Urinary bladder (tissue), 4 donors: ENCODE measurements around the gene OCLN. TPM values are rescaled to one million over a fixed set of nuclear protein-coding genes. Genes with fewer than 3 reads are reported as not detected.
"Not testable (repeated sequence)": the region's sequence is repeated elsewhere in the genome, so short reads cannot be mapped to it uniquely, and the experiment has no call there.

Source experiments
- DNase-seq: peaks from one replicate; pipeline ENCODE4 v3.0.0-alpha.2; 2015; ENCODE audit errors: extremely low spot score
- H3K27ac ChIP-seq: one replicate; pipeline ENCODE4 v1.5.1; 2013; ENCODE audit warnings: low read depth, mild to moderate bottlenecking, moderate library complexity
- H3K36me3 ChIP-seq: one replicate; pipeline ENCODE4 v1.6.1; 2013; ENCODE audit warnings: mild to moderate bottlenecking, moderate library complexity; ENCODE audit not compliant: insufficient read depth
- H3K4me1 ChIP-seq: one replicate; pipeline ENCODE4 v1.6.1; 2013; ENCODE audit warnings: mild to moderate bottlenecking, moderate library complexity; ENCODE audit not compliant: insufficient read depth
- H3K4me3 ChIP-seq: one replicate; pipeline ENCODE4 v1.5.1; 2013; ENCODE audit warnings: low read depth, low read length
- WGBS: extraction: QIAGEN DNeasy Blood & Tissue Kit; methylation state at CpG from one replicate; pipeline ENCODE4 v1.1.7; 2013; 5-methylcytosine and 5-hydroxymethylcytosine counted together
- polyA plus RNA-seq: library from polyadenylated mRNA; stranded (reverse); fragments of 200-250 nt; gene quantifications from one replicate; pipeline ENCODE4 v1.2.3, GENCODE V29; 2013
- total RNA-seq: library from RNA; depleted of rRNA; stranded (reverse); fragments of >200 nt; gene quantifications from one replicate; pipeline ENCODE4 v1.2.3, GENCODE V29; 2014
- donor health status: healthy with polysubstance abuse.
- donor health status: healthy.

Gene OCLN
- total and polyA plus RNA-seq, 2 donors = 3.0 to 18.2 TPM

DNA sequence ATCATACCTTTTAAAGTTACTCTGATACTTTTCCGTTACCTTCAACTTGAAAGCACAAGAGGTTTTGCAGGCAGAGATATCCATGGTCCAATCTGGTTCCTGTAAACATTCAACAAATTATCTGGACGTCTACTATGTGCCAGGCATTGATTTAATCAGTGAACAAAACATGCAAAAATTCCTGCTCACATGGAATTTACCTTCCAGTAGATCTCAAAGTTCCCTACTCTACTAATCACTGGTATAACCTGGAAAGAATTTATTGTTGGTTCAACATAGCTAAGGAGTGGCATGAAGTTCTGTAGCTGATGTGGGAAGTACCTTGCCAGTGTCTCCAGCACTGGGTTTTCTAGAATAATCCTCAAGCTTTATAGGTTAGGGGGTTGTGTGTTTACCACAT lies 9.8 kb downstream of the OCLN start:
- Histone ChIP-seq H3K4me1 (no peaks in the 10 kb centered on the region), H3K36me3 (peaks cover 2% of the 10 kb centered on the region), H3K4me3 (no peak overlapping the region), H3K27ac (no peak overlapping the region)
- 31% methylated on average over 2 of the region's 2 CpGs for WGBS
- DNase-seq = no peak

DNA sequence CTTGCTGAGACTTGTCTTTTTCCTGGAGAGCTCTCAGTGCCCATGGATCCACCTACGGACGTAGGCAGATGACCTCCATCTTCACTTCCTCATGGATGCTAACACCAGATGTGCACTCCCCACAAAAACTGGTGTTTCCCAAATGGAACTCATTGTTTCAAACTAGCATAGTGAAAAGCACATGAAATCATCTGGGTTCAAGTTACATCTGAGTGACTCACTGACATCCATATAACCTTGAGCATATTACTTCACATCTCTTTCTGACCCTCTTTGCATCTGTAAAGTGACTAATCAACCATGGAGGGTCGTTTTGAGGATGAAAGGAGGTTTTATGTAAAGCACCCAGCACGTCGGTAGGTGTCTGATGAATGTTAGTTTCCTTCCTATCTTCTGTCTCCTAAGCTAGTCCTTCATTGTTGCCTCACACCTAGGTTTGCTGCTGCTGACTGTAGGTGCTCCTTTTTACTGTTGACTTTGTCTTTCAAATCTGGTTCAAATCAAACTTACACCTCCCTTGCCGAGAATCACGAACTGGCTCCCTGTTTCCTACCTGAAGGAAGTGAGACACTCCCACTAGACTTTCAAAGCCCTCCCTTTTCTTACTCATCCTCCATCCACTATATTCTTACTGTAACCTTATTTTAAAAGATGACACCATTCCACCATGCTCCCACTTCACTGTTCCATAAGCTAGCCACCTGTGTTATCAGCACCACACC lies 10.3 kb downstream of the OCLN start:
- Histone ChIP-seq H3K4me3 (no peak overlapping the region), H3K36me3 (peaks cover 2% of the 10 kb centered on the region), H3K27ac (no peak overlapping the region), H3K4me1 (no peaks in the 10 kb centered on the region)
- WGBS = 55% methylated on average over 7 of the region's 7 CpGs
- DNase-seq = no peak

DNA sequence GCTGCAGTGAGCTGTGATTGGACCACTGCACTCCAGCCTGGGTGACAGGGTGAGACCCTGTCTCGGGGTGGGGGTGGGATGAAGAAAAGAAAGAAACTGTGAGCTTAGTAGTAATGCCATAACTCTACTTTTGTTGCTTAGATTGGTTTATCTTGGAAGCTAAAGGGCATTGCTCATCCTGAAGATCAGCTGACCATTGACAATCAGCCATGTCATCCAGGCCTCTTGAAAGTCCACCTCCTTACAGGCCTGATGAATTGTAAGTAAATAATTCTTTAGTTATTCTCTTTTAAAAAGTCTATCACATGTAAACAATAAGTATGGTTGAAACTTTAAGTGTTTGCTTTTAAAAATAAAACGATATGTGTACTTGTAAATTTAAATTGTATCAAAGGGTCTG lies 11.4 kb downstream of the OCLN start:
- no peak for DNase-seq
- 76% methylated on average over 2 of the region's 2 CpGs for WGBS
- H3K27ac ChIP-seq = no peak overlapping the region
- peaks cover 2% of the 10 kb centered on the region for H3K36me3 ChIP-seq
- H3K4me1 ChIP-seq = no peaks in the 10 kb centered on the region
- no peak overlapping the region for H3K4me3 ChIP-seq

DNA sequence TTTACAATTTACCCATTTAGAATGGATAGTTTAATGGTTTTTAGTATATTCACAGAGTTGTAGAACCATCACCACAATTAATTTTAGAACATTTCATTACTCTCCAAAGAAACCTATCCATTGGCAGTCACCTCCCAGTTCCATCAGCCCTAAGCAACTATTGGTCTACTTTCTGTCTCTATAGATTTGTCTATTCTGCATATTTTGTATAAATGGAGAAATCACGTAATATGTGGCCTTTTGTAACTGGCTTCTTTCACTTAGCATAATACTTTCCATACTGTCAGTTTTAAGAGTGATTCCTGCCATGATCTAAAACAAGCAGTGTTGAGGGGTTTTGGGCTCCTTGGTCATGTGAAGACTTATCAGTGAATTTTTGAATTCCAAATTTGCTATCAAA lies 12.7 kb downstream of the OCLN start:
- 92% methylated on average over 1 of the region's 1 CpG for WGBS
- Histone ChIP-seq H3K27ac (no peak overlapping the region), H3K36me3 (peaks cover 2% of the 10 kb centered on the region), H3K4me1 (no peaks in the 10 kb centered on the region), H3K4me3 (no peak overlapping the region)
- DNase-seq = no peak

DNA sequence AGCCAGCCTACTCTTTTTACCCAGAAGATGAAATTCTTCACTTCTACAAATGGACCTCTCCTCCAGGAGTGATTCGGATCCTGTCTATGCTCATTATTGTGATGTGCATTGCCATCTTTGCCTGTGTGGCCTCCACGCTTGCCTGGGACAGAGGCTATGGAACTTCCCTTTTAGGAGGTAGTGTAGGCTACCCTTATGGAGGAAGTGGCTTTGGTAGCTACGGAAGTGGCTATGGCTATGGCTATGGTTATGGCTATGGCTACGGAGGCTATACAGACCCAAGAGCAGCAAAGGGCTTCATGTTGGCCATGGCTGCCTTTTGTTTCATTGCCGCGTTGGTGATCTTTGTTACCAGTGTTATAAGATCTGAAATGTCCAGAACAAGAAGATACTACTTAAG lies 16.6 kb downstream of the OCLN start:
- Histone ChIP-seq H3K36me3 (peaks cover 2% of the 10 kb centered on the region), H3K27ac (no peak overlapping the region), H3K4me1 (no peaks in the 10 kb centered on the region), H3K4me3 (no peak overlapping the region)
- no peak for DNase-seq
- WGBS = 92% methylated on average over 6 of the region's 6 CpGs

DNA sequence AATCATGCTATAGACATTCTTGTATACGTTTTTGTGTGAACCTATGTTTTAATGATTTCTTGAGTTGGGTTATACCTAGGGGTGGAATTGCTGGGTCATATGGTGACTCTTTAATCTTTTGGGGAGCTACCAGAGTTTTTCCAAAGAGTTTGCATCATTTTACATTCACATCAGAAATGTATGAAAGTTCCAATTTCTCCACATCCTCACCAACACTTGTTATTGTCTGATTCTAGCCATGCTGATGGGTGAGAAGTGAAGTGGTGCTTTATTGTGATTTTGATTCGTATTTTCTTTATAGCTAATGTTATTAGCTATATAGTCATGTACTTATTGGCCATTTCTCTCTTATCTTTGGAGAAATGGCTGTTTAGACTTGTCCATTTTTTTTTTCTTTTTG lies 18.1 kb downstream of the OCLN start:
- H3K27ac ChIP-seq = no peak overlapping the region
- H3K4me3 ChIP-seq = no peak overlapping the region
- no peak for DNase-seq
- H3K36me3 ChIP-seq = no peaks in the 10 kb centered on the region
- H3K4me1 ChIP-seq = no peaks in the 10 kb centered on the region
- 80% methylated on average over 2 of the region's 2 CpGs for WGBS

DNA sequence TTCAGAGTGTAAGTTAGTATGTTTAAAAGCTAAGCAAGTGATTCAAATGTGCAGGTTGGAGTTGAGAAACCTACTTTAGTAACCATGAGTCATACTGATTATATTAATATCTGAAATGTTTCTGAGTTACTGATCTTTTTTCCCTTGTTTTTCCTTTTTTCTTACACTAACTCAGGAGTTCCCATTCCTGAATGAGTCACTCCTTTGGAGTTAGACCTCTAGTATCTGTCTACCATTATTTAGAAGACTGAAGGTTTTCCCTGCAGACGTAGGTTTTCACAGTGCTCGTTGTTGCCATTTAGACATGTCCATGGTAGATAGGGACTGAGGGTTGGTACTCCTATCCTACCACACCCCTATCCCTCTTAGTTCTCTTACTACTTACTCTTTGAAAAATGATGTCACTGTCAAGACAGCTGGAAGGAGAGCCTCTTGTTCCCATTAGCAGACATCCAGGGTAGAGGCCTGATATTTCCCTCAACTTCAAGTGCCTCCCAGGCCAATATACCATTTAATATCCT lies 20.2 kb downstream of the OCLN start:
- 88% methylated on average over 2 of the region's 2 CpGs for WGBS
- Histone ChIP-seq H3K36me3 (no peaks in the 10 kb centered on the region), H3K4me1 (no peaks in the 10 kb centered on the region), H3K27ac (no peak overlapping the region), H3K4me3 (no peak overlapping the region)
- DNase-seq = no peak

DNA sequence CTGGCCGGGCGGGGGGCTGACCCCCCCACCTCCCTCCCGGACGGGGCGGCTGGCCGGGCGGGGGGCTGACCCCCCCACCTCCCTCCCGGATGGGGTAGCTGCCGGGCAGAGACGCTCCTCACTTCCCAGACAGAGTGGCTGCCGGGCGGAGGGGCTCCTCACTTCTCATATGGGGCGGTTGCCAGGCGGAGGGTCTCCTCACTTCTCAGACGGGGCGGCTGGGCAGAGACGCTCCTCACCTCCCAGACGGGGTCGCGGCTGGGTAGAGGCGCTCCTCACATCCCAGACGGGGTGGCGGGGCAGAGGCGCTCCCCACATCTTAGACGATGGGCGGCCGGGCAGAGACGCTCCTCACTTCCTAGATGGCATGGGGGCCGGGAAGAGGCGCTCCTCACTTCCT lies 23.0 kb downstream of the OCLN start:
- H3K36me3 ChIP-seq, H3K27ac ChIP-seq, H3K4me1 ChIP-seq, DNase-seq, H3K4me3 ChIP-seq: not testable (repeated sequence)
- WGBS = 96% methylated on average over 23 of the region's 30 CpGs

DNA sequence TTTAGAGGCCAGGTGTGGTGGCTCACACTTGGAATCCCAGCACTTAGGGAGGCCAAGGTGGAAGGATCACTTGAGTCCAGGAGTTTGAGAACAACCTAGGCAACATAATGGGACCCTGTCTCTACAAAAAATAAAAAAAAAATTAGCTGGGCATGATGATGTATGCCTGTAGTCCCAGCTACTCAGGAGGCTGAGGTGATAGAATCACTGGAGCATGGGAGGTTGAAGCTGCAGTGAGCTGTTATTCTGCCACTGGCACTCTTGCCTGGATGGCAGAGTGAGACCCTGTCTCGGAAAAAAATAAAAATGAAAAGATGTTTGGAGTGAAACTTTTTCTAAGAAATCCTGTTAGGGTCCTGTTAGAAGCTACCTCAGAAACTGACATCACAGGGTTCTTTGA lies 24.2 kb downstream of the OCLN start:
- Histone ChIP-seq H3K36me3 (no peaks in the 10 kb centered on the region), H3K4me3 (no peak overlapping the region), H3K4me1 (no peaks in the 10 kb centered on the region), H3K27ac (no peak overlapping the region)
- no peak for DNase-seq
- 88% methylated on average over 1 of the region's 1 CpG for WGBS

DNA sequence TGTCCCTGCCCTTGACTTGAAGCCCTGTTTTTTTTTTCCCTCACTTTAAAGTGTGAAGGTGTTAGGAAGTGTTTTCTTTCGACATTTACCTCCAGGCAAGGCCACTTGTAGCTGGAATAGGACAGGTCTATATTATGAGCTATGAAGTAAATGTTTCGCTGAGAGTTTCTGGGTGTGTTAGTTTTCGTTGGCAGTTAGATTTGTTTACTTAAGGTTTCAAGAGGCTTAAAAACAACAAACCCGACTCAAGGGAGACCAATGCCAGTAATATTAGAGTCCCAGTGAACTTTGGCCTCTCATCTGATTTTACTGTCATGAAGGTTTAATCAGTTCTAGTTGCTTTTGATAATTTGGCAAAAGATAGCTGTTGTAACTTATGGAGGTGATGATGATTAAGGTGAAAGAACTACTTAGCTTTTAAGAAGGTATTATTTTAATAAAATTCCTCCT lies 25.2 kb downstream of the OCLN start:
- H3K4me1 ChIP-seq = no peaks in the 10 kb centered on the region
- no peak overlapping the region for H3K27ac ChIP-seq
- no peaks in the 10 kb centered on the region for H3K36me3 ChIP-seq
- no peak overlapping the region for H3K4me3 ChIP-seq
- WGBS = 16% methylated on average over 4 of the region's 4 CpGs
- DNase-seq = no peak

DNA sequence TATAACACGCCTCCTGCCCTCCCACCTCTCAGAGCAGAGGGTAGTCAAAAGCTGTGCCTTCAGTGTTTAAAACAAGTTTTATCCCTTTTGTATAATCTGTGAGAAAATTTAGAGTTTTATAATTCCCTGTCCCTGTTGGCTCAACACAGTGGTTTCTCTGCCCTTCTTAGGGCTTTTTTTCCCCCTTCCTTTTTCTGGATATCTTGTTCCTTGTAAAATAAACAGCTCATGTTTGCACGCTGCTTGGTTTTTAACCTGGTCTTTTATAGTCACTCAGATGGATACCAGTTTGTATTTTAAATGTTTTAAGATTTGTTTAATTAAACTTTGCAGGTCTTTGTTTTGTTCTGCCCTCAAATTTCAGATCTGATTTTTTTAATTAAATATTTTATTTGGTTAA lies 26.7 kb downstream of the OCLN start:
- H3K36me3 ChIP-seq = no peaks in the 10 kb centered on the region
- no peaks in the 10 kb centered on the region for H3K4me1 ChIP-seq
- no peak overlapping the region for H3K4me3 ChIP-seq
- no peak for DNase-seq
- WGBS = 49% methylated on average over 2 of the region's 2 CpGs
- no peak overlapping the region for H3K27ac ChIP-seq

DNA sequence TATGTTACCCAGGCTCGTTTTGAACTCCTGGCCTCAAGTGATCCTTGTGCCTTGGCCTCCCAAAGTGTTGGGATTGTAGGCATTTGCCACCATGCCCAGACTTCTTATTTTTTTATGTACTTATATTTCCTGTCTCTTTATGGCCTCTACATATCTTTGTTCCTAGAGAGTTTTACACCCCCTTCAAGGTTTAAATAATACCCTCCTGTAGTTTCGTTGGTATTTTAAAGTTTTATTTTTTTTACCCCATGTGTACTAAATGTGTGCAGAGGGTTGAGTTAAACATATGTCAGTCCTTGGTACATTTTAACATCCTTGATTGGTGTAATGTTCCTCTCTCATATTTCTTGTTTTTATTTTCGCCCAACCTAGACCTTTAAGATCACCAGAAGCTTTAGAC lies 29.4 kb downstream of the OCLN start:
- Histone ChIP-seq H3K4me3 (no peak overlapping the region), H3K27ac (no peak overlapping the region), H3K36me3 (no peaks in the 10 kb centered on the region), H3K4me1 (no peaks in the 10 kb centered on the region)
- WGBS = 82% methylated on average over 3 of the region's 3 CpGs
- DNase-seq = no peak

DNA sequence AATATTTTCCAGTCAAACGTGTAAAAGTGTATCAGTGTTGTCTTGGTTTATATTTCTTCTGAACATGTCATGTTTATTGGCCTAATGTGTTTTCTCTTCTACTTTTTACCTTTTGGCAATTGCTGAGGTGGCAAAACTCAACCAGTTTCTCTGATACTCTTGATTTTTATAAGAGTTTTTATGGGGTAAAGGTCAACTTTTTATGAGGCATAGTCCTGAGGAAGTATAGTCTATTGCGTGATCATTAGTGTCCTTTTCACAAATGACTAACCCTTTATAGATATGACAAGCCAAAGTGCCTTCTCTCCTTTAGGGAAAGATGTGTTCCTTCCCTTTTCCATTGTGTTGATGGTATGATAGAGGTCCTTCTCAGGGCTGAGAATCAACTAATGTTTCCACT lies 32.9 kb downstream of the OCLN start:
- WGBS = 46% methylated on average over 2 of the region's 2 CpGs
- no peaks in the 10 kb centered on the region for H3K36me3 ChIP-seq
- H3K4me1 ChIP-seq = no peaks in the 10 kb centered on the region
- H3K4me3 ChIP-seq = no peak overlapping the region
- no peak overlapping the region for H3K27ac ChIP-seq
- DNase-seq = no peak

DNA sequence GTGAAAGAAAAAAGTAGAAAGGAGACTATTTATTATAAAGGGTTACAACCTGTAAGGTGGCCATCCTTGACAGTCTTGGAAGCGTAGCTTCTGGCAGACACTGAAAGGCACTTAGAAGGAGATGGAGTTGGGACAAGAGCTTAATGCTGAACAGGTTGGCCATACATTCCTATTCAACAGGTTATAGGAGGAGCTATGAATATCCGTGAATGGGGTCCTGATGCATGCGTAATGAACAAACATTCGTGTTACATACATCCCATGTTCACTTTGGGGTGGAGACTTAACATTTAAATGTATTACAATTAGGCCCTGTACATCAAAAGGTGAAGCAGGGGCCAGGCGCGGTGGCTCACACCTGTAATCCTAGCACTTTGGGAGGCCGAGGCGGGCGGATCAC lies 34.1 kb downstream of the OCLN start:
- Histone ChIP-seq H3K4me1 (no peaks in the 10 kb centered on the region), H3K27ac (no peak overlapping the region), H3K4me3 (no peak overlapping the region), H3K36me3 (no peaks in the 10 kb centered on the region)
- DNase-seq = no peak
- 93% methylated on average over 9 of the region's 9 CpGs for WGBS
